ENCODE measurements around the gene USP30. TPM values are rescaled to one million over a fixed set of nuclear protein-coding genes. Genes with fewer than 3 reads are reported as not detected.

The USP30 gene, protein sequence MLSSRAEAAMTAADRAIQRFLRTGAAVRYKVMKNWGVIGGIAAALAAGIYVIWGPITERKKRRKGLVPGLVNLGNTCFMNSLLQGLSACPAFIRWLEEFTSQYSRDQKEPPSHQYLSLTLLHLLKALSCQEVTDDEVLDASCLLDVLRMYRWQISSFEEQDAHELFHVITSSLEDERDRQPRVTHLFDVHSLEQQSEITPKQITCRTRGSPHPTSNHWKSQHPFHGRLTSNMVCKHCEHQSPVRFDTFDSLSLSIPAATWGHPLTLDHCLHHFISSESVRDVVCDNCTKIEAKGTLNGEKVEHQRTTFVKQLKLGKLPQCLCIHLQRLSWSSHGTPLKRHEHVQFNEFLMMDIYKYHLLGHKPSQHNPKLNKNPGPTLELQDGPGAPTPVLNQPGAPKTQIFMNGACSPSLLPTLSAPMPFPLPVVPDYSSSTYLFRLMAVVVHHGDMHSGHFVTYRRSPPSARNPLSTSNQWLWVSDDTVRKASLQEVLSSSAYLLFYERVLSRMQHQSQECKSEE
- total RNA-seq (10 to 100 TPM; 21.0 to 36.1 (median 24.4) TPM), polyA plus RNA-seq (10 to 100 TPM in 2 of 3 donors, 1 to 10 TPM in 1; 9.3 to 28.0 (median 11.8) TPM)
- long read RNA-seq, donor 1, partial matches to known transcripts, result 0 of 1 reads
- long read RNA-seq, donor 1, other reads (novel, unspliced or antisense), result 0 of 1 reads
- long read RNA-seq, donor 2, partial matches to known transcripts, result 0 of 4 reads
- long read RNA-seq, donor 2, other reads (novel, unspliced or antisense), result 0 of 4 reads
- long read RNA-seq, donor 3, partial matches to known transcripts, result 0 of 1 reads
- long read RNA-seq, donor 3, other reads (novel, unspliced or antisense), result 0 of 1 reads
- long read RNA-seq, donor 4, partial matches to known transcripts, result 2 of 10 reads
- long read RNA-seq, donor 4, other reads (novel, unspliced or antisense), result 4 of 10 reads
- long read RNA-seq, donor 5, transcript USP30-201 (13 exons, 3,742 nt), result major isoform, 13 of 24 reads
- long read RNA-seq, donor 5, partial matches to known transcripts, result 3 of 24 reads
- long read RNA-seq, donor 5, other reads (novel, unspliced or antisense), result 7 of 24 reads
- long read RNA-seq, donor 6, partial matches to known transcripts, result 2 of 7 reads
- long read RNA-seq, donor 6, other reads (novel, unspliced or antisense), result 1 of 7 reads
- long read RNA-seq, donor 7, result 0 reads
- long read RNA-seq, donor 8, transcript USP30-201 (13 exons, 3,742 nt), result major isoform, 5 of 5 reads
- long read RNA-seq, donor 8, partial matches to known transcripts, result 0 of 5 reads
- long read RNA-seq, donor 8, other reads (novel, unspliced or antisense), result 0 of 5 reads
- long read RNA-seq, donor 9, partial matches to known transcripts, result 5 of 6 reads
- long read RNA-seq, donor 9, other reads (novel, unspliced or antisense), result 0 of 6 reads
- long read RNA-seq, donor 10, partial matches to known transcripts, result 0 of 3 reads
- long read RNA-seq, donor 10, other reads (novel, unspliced or antisense), result 0 of 3 reads

- Histone ChIP-seq H3K9me3 (replicated peaks in 1 of 3) (no peaks in the 10 kb centered on the region), H3K36me3 (replicated peaks in 1 of 2) (no peaks in the 10 kb centered on the region), H3K27me3 (no peaks in the 10 kb centered on the region), H3K4me3 (peak within 1 kb of the TSS; percentile 60 to 89 (median 68)), H3K27ac (peak within 1 kb of the TSS; percentile 57 to 92 (median 80)), H3K4me1 (replicated peaks in 1 of 2) (peaks cover 13 to 21% of the 10 kb centered on the region in 2 donors)
- intact Hi-C loops (cut with DNase I), result no loop called here
- WGBS, 4 donors, result 0 to 2% (median 1%) methylated on average over 9 to 61 of the region's 61 CpGs
- TF ChIP-seq POLR2A (IDR thresholded peaks at IDR 0.05), result peak; percentile 38 to 74
- TF ChIP-seq, protein P1, sequence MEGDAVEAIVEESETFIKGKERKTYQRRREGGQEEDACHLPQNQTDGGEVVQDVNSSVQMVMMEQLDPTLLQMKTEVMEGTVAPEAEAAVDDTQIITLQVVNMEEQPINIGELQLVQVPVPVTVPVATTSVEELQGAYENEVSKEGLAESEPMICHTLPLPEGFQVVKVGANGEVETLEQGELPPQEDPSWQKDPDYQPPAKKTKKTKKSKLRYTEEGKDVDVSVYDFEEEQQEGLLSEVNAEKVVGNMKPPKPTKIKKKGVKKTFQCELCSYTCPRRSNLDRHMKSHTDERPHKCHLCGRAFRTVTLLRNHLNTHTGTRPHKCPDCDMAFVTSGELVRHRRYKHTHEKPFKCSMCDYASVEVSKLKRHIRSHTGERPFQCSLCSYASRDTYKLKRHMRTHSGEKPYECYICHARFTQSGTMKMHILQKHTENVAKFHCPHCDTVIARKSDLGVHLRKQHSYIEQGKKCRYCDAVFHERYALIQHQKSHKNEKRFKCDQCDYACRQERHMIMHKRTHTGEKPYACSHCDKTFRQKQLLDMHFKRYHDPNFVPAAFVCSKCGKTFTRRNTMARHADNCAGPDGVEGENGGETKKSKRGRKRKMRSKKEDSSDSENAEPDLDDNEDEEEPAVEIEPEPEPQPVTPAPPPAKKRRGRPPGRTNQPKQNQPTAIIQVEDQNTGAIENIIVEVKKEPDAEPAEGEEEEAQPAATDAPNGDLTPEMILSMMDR (IDR thresholded peaks at IDR 0.05), result peak in 1 of 6 experiments; percentile 26
- peak; percentile 82 to 93 (median 86) for DNase-seq
These were observed at the start of gene USP30 for GRCh38 chr12:109052414-109053323. Gene USP30 (plus strand): TSS chr12:109052576. CDS start chr12:109052679, 103 bp downstream.

DNA sequence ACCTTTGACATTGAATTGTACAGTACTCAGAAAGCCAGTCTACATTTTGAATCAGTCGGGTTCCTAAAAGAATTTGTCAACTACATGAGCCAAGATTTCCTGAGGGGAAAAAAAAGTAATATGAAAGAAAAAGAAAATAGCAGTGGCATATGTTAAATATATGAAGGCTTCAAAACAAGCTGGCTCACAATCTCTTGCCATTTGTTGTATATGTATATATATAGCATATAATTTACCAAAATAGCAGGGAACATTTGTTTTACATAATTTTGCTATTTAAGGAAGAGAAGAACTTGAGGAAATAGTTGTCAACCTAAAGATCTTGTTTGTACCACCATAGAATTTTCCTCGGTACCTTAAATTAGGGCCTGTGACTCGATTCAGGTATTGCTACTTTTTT, 48.4 kb upstream of the USP30 start:
- H3K27ac ChIP-seq, result no peak overlapping the region
- no peaks in the 10 kb centered on the region for H3K36me3 ChIP-seq (replicated peaks in 1 of 2)
- no peaks in the 10 kb centered on the region for H3K27me3 ChIP-seq
- intact Hi-C loops (cut with DNase I), result no loop called here
- no peaks in the 10 kb centered on the region for H3K9me3 ChIP-seq (replicated peaks in 1 of 3)
- H3K4me3 ChIP-seq, result no peak overlapping the region
- WGBS, 4 donors, result 67 to 78% (median 75%) methylated on average over 3 of the region's 3 CpGs
- TF ChIP-seq, protein P1 (IDR thresholded peaks at IDR 0.05), result no peak
- TF ChIP-seq POLR2A (IDR thresholded peaks at IDR 0.05), result no peak
- DNase-seq, result no peak
- H3K4me1 ChIP-seq (replicated peaks in 1 of 2), result no peaks in the 10 kb centered on the region

GRCh38 chr12:109009766-109010165, 42.6 kb upstream of the USP30 start:
- DNase-seq, result no peak
- intact Hi-C loops (cut with DNase I), result no loop called here
- no peaks in the 10 kb centered on the region for H3K4me1 ChIP-seq (replicated peaks in 1 of 2)
- H3K9me3 ChIP-seq (replicated peaks in 1 of 3), result no peaks in the 10 kb centered on the region
- H3K36me3 ChIP-seq (replicated peaks in 1 of 2), result no peaks in the 10 kb centered on the region
- H3K27ac ChIP-seq, result no peak overlapping the region
- no peak for TF ChIP-seq POLR2A (IDR thresholded peaks at IDR 0.05)
- TF ChIP-seq, protein P1 (IDR thresholded peaks at IDR 0.05), result no peak
- H3K4me3 ChIP-seq, result no peak overlapping the region
- no peaks in the 10 kb centered on the region for H3K27me3 ChIP-seq
- WGBS, 4 donors, result 84 to 94% (median 87%) methylated on average over 1 of the region's 1 CpG

All from adrenal gland (tissue), 19 donors.